Neural cell (in vitro differentiated cells): ENCODE results near the gene DLG2. TPM values are rescaled to one million over a fixed set of nuclear protein-coding genes. Genes with fewer than 3 reads are reported as not detected.

Experiments used
- H2AFZ ChIP-seq: fragments of 200-600, 300-800 bp; sonication (generic), shearing (Covaris generic); 2 replicates; pipeline ENCODE4 v1.6.0; 2014; ENCODE audit warnings: low read depth, mild to moderate bottlenecking, antibody characterized with exemption, low read length, moderate library complexity
- H3F3A ChIP-seq: fragments of 200-600 bp; shearing (Covaris generic); 2 replicates; pipeline ENCODE4 v1.6.1; 2016; ENCODE audit warnings: mild to moderate bottlenecking, moderate library complexity, mixed read lengths, antibody characterized with exemption, low read length; ENCODE audit not compliant: insufficient read depth, poor library complexity, severe bottlenecking
- H3K27ac ChIP-seq: fragments of 200-600, 300-800 bp; sonication (generic), shearing (Covaris generic); 2 replicates; pipeline ENCODE4 v1.5.1; 2014; ENCODE audit warnings: mild to moderate bottlenecking, low read length, moderate library complexity
- H3K27me3 ChIP-seq: fragments of 300-800, 200-600 bp; sonication (generic), shearing (Covaris generic); 2 replicates; pipeline ENCODE4 v1.6.0; 2014; ENCODE audit warnings: mild to moderate bottlenecking, low read depth, low read length, moderate library complexity; ENCODE audit not compliant: insufficient read depth
- H3K36me3 ChIP-seq: fragments of 300-800, 200-600 bp; sonication (generic), shearing (Covaris generic); 2 replicates; pipeline ENCODE4 v1.5.1; 2014; ENCODE audit warnings: mild to moderate bottlenecking, antibody characterized with exemption, low read length, moderate library complexity; ENCODE audit not compliant: insufficient read depth
- H3K4me2 ChIP-seq: fragments of 300-800, 200-600 bp; sonication (generic), shearing (Covaris generic); 2 replicates; pipeline ENCODE4 v1.6.0; 2014; ENCODE audit warnings: mild to moderate bottlenecking, low read length
- H3K4me3 ChIP-seq: fragments of 300-800, 200-600 bp; sonication (generic), shearing (Covaris generic); 2 replicates; pipeline ENCODE4 v1.5.1; 2014; ENCODE audit warnings: mild to moderate bottlenecking, low read length, moderate library complexity
- H3K79me2 ChIP-seq: fragments of 200-600 bp; shearing (Covaris generic); replicated peaks from 2 replicates; pipeline ENCODE4 v1.6.0; 2014; ENCODE audit warnings: mild to moderate bottlenecking, low read length, moderate library complexity; ENCODE audit not compliant: insufficient read depth
- H3K9ac ChIP-seq: fragments of 300-800, 200-600 bp; sonication (generic), shearing (Covaris generic); 2 replicates; pipeline ENCODE4 v1.6.1; 2016; ENCODE audit warnings: mild to moderate bottlenecking, low read length, mixed read lengths
- H3K9me2 ChIP-seq: fragments of 200-600 bp; shearing (Covaris generic); 2 replicates; pipeline ENCODE4 v1.6.1; 2016; ENCODE audit warnings: mild to moderate bottlenecking, low read length, mixed read lengths; ENCODE audit not compliant: insufficient read depth
- H3K9me3 ChIP-seq: fragments of 200-600, 300-800 bp; sonication (generic), shearing (Covaris generic); 2 replicates; pipeline ENCODE4 v1.6.1; 2016; ENCODE audit warnings: mild to moderate bottlenecking, mixed run types, low read length, moderate library complexity, mixed read lengths
- H4K20me1 ChIP-seq: fragments of 200-600 bp; shearing (Covaris generic); 2 replicates; pipeline ENCODE4 v1.6.1; 2016; ENCODE audit warnings: mild to moderate bottlenecking, mixed run types; ENCODE audit not compliant: insufficient read depth
- CTCF ChIP-seq: fragments of 450-650 bp; IDR thresholded peaks from 2 replicates; pipeline ENCODE4 v1.5.1; 2014; ENCODE audit warnings: antibody characterized with exemption, mild to moderate bottlenecking, moderate library complexity; ENCODE audit not compliant: poor library complexity, severe bottlenecking
- EP300 ChIP-seq: fragments of 450-650 bp; conservative IDR thresholded peaks from 2 replicates; pipeline ENCODE4 v1.6.1; 2014; ENCODE audit warnings: antibody characterized with exemption, mild to moderate bottlenecking, moderate library complexity; ENCODE audit not compliant: poor library complexity, severe bottlenecking
- EZH2 ChIP-seq: fragments of 200-600, 300-800 bp; shearing (Covaris generic), sonication (generic); IDR thresholded peaks from 2 replicates; pipeline ENCODE4 v1.6.1; 2014; ENCODE audit warnings: antibody characterized with exemption, low read length, borderline replicate concordance, mild to moderate bottlenecking; ENCODE audit not compliant: insufficient read depth, poor library complexity, severe bottlenecking
- MXI1 ChIP-seq: fragments of 450-650 bp; conservative IDR thresholded peaks from 2 replicates; pipeline ENCODE4 v1.6.1; 2014; ENCODE audit warnings: antibody characterized with exemption, mild to moderate bottlenecking; ENCODE audit not compliant: poor library complexity, severe bottlenecking
- POLR2AphosphoS5 ChIP-seq: IDR thresholded peaks from 2 replicates; pipeline ENCODE4 v1.6.1; 2012
- RAD21 ChIP-seq: fragments of 450-650 bp; conservative IDR thresholded peaks from 2 replicates; pipeline ENCODE4 v1.6.1; 2014; ENCODE audit warnings: antibody characterized with exemption, mild to moderate bottlenecking, moderate library complexity
- REST ChIP-seq: IDR thresholded peaks from 2 replicates; pipeline ENCODE4 v1.6.1; 2012; ENCODE audit warnings: borderline replicate concordance
- SMC3 ChIP-seq: fragments of 450-650 bp; conservative IDR thresholded peaks from 2 replicates; pipeline ENCODE4 v1.6.1; 2014; ENCODE audit warnings: antibody characterized with exemption, mild to moderate bottlenecking, moderate library complexity; ENCODE audit not compliant: poor library complexity
- TAF1 ChIP-seq: IDR thresholded peaks from 2 replicates; pipeline ENCODE4 v1.6.1; 2012; ENCODE audit warnings: low read depth
- polyA plus RNA-seq: library from polyadenylated mRNA; depleted of rRNA; stranded (reverse); fragments of >200 nt; gene quantifications from 2 replicates; pipeline ENCODE4 v1.2.3, GENCODE V29; 2014

The DLG2 gene
- polyA plus RNA-seq, 1 donor from 2014 or later, result 179 TPM

GRCh38 chr11:84965484-84965883, 661.7 kb downstream of the DLG2 start:
- Histone ChIP-seq H3F3A (no peaks in the 10 kb centered on the region), H3K4me3 (no peak overlapping the region), H3K36me3 (no peaks in the 10 kb centered on the region), H3K27me3 (no peaks in the 10 kb centered on the region), H3K4me2 (no peak overlapping the region), H2AFZ (no peak overlapping the region), H3K9me3 (no peaks in the 10 kb centered on the region), H3K79me2 (no peaks in the 10 kb centered on the region), H3K27ac (no peak overlapping the region), H3K9ac (no peak overlapping the region), H3K9me2 (no peaks in the 10 kb centered on the region), H4K20me1 (no peaks in the 10 kb centered on the region)
- TF ChIP-seq REST (no peak), CTCF (no peak), EZH2 (no peak), RAD21 (no peak), POLR2AphosphoS5 (no peak), EP300 (no peak), MXI1 (no peak), TAF1 (no peak), SMC3 (no peak)

DNA sequence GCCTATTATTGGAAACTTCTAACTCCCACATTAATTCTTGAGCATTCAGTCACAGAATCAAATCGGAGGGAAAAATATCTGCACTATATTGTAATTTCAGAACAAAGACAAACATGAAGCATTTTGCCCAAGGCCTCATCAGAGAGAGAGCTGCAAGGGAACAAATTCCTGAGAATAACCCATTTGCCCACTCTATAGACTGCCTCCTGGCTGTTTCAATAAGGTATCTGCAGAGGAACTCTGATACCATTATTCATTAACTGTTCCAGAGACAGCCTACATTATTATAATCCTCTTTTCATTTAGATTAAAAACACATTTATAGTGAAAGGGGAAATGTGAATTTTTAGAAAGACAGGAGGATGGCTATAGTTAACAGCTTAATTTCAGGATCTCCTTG, 663.9 kb downstream of the DLG2 start:
- no peaks in the 10 kb centered on the region for H4K20me1 ChIP-seq
- H3K27me3 ChIP-seq, result no peaks in the 10 kb centered on the region
- H3K9ac ChIP-seq, result no peak overlapping the region
- H3K79me2 ChIP-seq, result no peaks in the 10 kb centered on the region
- H3F3A ChIP-seq, result no peaks in the 10 kb centered on the region
- no peaks in the 10 kb centered on the region for H3K36me3 ChIP-seq
- no peak for TF ChIP-seq MXI1
- TF ChIP-seq REST, result no peak
- TF ChIP-seq EZH2, result no peak
- no peak for TF ChIP-seq CTCF
- H3K27ac ChIP-seq, result no peak overlapping the region
- no peaks in the 10 kb centered on the region for H3K9me3 ChIP-seq
- no peak overlapping the region for H2AFZ ChIP-seq
- H3K9me2 ChIP-seq, result no peaks in the 10 kb centered on the region
- H3K4me2 ChIP-seq, result no peak overlapping the region
- no peak overlapping the region for H3K4me3 ChIP-seq
